ENCODE measurements around the gene GRIK2.

GRIK2 gene

DNA sequence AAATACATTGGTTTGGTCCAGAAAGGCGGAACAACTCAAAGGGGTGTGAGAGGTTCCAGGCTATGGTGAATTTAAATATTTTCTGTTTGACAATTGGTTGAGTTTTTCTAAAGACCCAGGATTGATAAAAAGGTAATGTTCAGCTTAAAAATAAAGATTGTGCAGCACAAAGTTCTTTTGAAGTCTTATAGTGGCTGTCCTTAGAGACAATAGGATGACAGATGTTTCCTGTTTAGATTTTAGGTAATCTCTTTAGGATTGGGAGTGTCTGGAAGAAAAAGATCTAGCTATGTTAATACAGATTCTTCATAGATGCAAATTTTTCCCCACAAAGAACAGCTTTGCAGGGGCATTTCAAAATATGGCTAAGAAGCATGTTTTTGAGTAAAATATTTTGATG is 119.7 kb downstream of the GRIK2 start:
- Histone ChIP-seq H2AK5ac (ENCODE audit: low read length) (no peak overlapping the region), H4K91ac (ENCODE audit: low read depth, low read length) (no peak overlapping the region), H3K4me2 (ENCODE audit: low read length) (no peak overlapping the region), H2BK120ac (ENCODE audit: insufficient read depth, low read length, poor library complexity) (no peak overlapping the region), H3K14ac (ENCODE audit: low read length) (no peak overlapping the region), H3K4ac (ENCODE audit: low read depth, low read length) (no peak overlapping the region), H3K79me1 (ENCODE audit: low read length) (no peaks in the 10 kb centered on the region), H3K79me2 (ENCODE audit: control insufficient read depth, insufficient read depth, low read length, poor library complexity) (no peaks in the 10 kb centered on the region), H3K36me3 (ENCODE audit: control insufficient read depth in 1 of 2, insufficient read depth in 2 of 2, low read length in 2 of 2) (no peaks in the 10 kb centered on the region), H4K12ac (ENCODE audit: low read depth, low read length) (no peak overlapping the region), H3K27ac (ENCODE audit: low read depth, low read length) (no peak overlapping the region), H3K4me3 (ENCODE audit: low read depth, low read length) (no peak overlapping the region), H3K23ac (ENCODE audit: low read length) (no peak overlapping the region), H3K9ac (ENCODE audit: low read length) (no peak overlapping the region), H2BK5ac (ENCODE audit: low read depth, low read length, poor library complexity) (no peak overlapping the region), H2BK12ac (ENCODE audit: low read length) (no peak overlapping the region), H3K9me3 (ENCODE audit: insufficient read depth, low read depth, low read length) (no peaks in the 10 kb centered on the region), H3K27me3 (ENCODE audit: insufficient read depth, low read length) (no peaks in the 10 kb centered on the region), H3K4me1 (ENCODE audit: control insufficient read depth in 1 of 2, insufficient read depth in 2 of 2, low read length in 2 of 2) (no peaks in the 10 kb centered on the region), H4K8ac (ENCODE audit: low read depth, low read length) (no peak overlapping the region), H3K18ac (ENCODE audit: low read length) (no peak overlapping the region), H2AFZ (ENCODE audit: insufficient read depth, low read length, poor library complexity) (no peak overlapping the region)
- no CpG with 5 or more reads among the region's 1 CpG for WGBS (ENCODE audit: extremely low coverage, insufficient coverage, insufficient read length)
- DNase-seq, result no peak

DNA sequence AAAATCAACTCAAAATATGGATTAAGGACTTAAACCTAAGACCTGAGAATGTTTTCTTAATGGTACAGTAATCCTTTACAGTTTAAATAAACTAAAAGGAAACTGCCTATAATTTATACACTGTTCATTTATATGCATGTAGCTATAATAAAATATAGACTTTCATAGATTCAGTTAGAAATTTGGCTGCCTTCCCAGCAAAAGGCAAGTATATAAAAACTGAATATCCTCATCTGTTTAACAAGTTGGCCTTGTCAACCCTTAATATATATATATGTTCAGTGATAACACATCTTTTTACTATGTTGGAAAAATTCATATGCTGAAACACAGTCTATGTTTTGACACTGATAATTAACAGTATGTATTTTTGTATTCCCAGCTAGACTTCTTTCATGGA is 123.1 kb downstream of the GRIK2 start:
- no peaks in the 10 kb centered on the region for H3K4me1 ChIP-seq (ENCODE audit: control insufficient read depth in 1 of 2, insufficient read depth in 2 of 2, low read length in 2 of 2)
- no peak overlapping the region for H3K4me3 ChIP-seq (ENCODE audit: low read depth, low read length)
- H2BK120ac ChIP-seq (ENCODE audit: insufficient read depth, low read length, poor library complexity), result no peak overlapping the region
- no peaks in the 10 kb centered on the region for H3K79me1 ChIP-seq (ENCODE audit: low read length)
- H3K14ac ChIP-seq (ENCODE audit: low read length), result no peak overlapping the region
- H3K27ac ChIP-seq (ENCODE audit: low read depth, low read length), result no peak overlapping the region
- no peak overlapping the region for H4K91ac ChIP-seq (ENCODE audit: low read depth, low read length)
- no peak overlapping the region for H2AFZ ChIP-seq (ENCODE audit: insufficient read depth, low read length, poor library complexity)
- no peaks in the 10 kb centered on the region for H3K9me3 ChIP-seq (ENCODE audit: insufficient read depth, low read depth, low read length)
- no peak overlapping the region for H4K12ac ChIP-seq (ENCODE audit: low read depth, low read length)
- no peak overlapping the region for H3K4me2 ChIP-seq (ENCODE audit: low read length)
- H3K79me2 ChIP-seq (ENCODE audit: control insufficient read depth, insufficient read depth, low read length, poor library complexity), result no peaks in the 10 kb centered on the region
- H3K27me3 ChIP-seq (ENCODE audit: insufficient read depth, low read length), result no peaks in the 10 kb centered on the region
- no peak overlapping the region for H3K23ac ChIP-seq (ENCODE audit: low read length)
- no peak overlapping the region for H2BK5ac ChIP-seq (ENCODE audit: low read depth, low read length, poor library complexity)
- no peaks in the 10 kb centered on the region for H3K36me3 ChIP-seq (ENCODE audit: control insufficient read depth in 1 of 2, insufficient read depth in 2 of 2, low read length in 2 of 2)
- DNase-seq, result no peak
- no peak overlapping the region for H4K8ac ChIP-seq (ENCODE audit: low read depth, low read length)
- H3K4ac ChIP-seq (ENCODE audit: low read depth, low read length), result no peak overlapping the region
- no peak overlapping the region for H2AK5ac ChIP-seq (ENCODE audit: low read length)
- no peak overlapping the region for H2BK12ac ChIP-seq (ENCODE audit: low read length)
- H3K18ac ChIP-seq (ENCODE audit: low read length), result no peak overlapping the region
- no peak overlapping the region for H3K9ac ChIP-seq (ENCODE audit: low read length)

DNA sequence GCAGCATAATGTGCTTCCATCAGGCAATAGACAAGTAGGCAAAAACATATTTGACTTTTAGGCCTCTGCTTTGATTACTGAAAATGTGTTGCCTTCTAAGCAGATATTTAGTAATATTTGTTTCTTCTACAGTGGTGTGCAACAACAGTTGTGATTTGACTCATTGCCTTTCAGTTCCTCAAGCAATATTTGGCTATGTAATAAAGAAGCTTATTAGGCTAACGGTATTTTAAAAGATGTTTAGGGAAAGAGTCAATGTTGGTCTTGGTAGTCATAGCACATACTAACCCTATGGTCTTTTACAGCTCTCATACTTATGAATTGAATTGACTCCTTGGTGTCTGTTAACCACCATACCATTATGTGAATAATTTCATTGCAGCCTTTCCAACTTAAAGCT is 124.1 kb downstream of the GRIK2 start:
- H3K14ac ChIP-seq (ENCODE audit: low read length), result no peak overlapping the region
- no peaks in the 10 kb centered on the region for H3K27me3 ChIP-seq (ENCODE audit: insufficient read depth, low read length)
- no peak overlapping the region for H3K27ac ChIP-seq (ENCODE audit: low read depth, low read length)
- H3K4me2 ChIP-seq (ENCODE audit: low read length), result no peak overlapping the region
- H3K9ac ChIP-seq (ENCODE audit: low read length), result no peak overlapping the region
- no peak overlapping the region for H2BK5ac ChIP-seq (ENCODE audit: low read depth, low read length, poor library complexity)
- H3K9me3 ChIP-seq (ENCODE audit: insufficient read depth, low read depth, low read length), result no peaks in the 10 kb centered on the region
- H3K79me2 ChIP-seq (ENCODE audit: control insufficient read depth, insufficient read depth, low read length, poor library complexity), result no peaks in the 10 kb centered on the region
- no peak overlapping the region for H2BK120ac ChIP-seq (ENCODE audit: insufficient read depth, low read length, poor library complexity)
- H3K18ac ChIP-seq (ENCODE audit: low read length), result no peak overlapping the region
- H2AFZ ChIP-seq (ENCODE audit: insufficient read depth, low read length, poor library complexity), result no peak overlapping the region
- no peak overlapping the region for H4K91ac ChIP-seq (ENCODE audit: low read depth, low read length)
- H3K23ac ChIP-seq (ENCODE audit: low read length), result no peak overlapping the region
- no peaks in the 10 kb centered on the region for H3K4me1 ChIP-seq (ENCODE audit: control insufficient read depth in 1 of 2, insufficient read depth in 2 of 2, low read length in 2 of 2)
- no peak overlapping the region for H4K12ac ChIP-seq (ENCODE audit: low read depth, low read length)
- WGBS (ENCODE audit: extremely low coverage, insufficient coverage, insufficient read length), result no CpG with 5 or more reads among the region's 1 CpG
- H2AK5ac ChIP-seq (ENCODE audit: low read length), result no peak overlapping the region
- no peak overlapping the region for H3K4me3 ChIP-seq (ENCODE audit: low read depth, low read length)
- no peak overlapping the region for H2BK12ac ChIP-seq (ENCODE audit: low read length)
- DNase-seq, result no peak
- no peaks in the 10 kb centered on the region for H3K36me3 ChIP-seq (ENCODE audit: control insufficient read depth in 1 of 2, insufficient read depth in 2 of 2, low read length in 2 of 2)
- H3K79me1 ChIP-seq (ENCODE audit: low read length), result no peaks in the 10 kb centered on the region
- H3K4ac ChIP-seq (ENCODE audit: low read depth, low read length), result no peak overlapping the region
- H4K8ac ChIP-seq (ENCODE audit: low read depth, low read length), result no peak overlapping the region

DNA sequence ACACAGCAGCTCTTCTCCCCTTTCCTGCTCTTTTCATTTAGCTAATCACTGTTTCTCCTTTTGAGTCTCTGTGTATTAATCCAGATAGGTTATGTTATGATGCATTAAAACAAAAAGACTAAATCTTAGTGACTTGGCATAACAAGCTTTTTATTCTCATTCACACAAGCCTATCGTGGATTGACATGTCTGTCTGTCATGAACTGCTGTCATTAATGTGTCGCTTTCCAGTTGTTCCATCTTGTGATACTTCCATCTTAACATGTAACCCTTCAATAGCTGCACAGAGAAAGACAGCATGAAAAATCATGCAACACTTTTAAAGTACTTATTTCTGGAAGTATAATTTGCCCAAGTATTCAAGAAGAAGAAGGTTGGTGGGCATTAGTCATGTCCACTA is 128.7 kb downstream of the GRIK2 start:
- no peak overlapping the region for H2BK5ac ChIP-seq (ENCODE audit: low read depth, low read length, poor library complexity)
- no peak overlapping the region for H3K4me2 ChIP-seq (ENCODE audit: low read length)
- H3K18ac ChIP-seq (ENCODE audit: low read length), result no peak overlapping the region
- H4K12ac ChIP-seq (ENCODE audit: low read depth, low read length), result no peak overlapping the region
- no peak overlapping the region for H2BK12ac ChIP-seq (ENCODE audit: low read length)
- no peak for DNase-seq
- H2AK5ac ChIP-seq (ENCODE audit: low read length), result no peak overlapping the region
- H3K79me2 ChIP-seq (ENCODE audit: control insufficient read depth, insufficient read depth, low read length, poor library complexity), result no peaks in the 10 kb centered on the region
- no peak overlapping the region for H3K27ac ChIP-seq (ENCODE audit: low read depth, low read length)
- H3K4me1 ChIP-seq (ENCODE audit: control insufficient read depth in 1 of 2, insufficient read depth in 2 of 2, low read length in 2 of 2), result no peaks in the 10 kb centered on the region
- no CpG with 5 or more reads among the region's 2 CpGs for WGBS (ENCODE audit: extremely low coverage, insufficient coverage, insufficient read length)
- no peaks in the 10 kb centered on the region for H3K9me3 ChIP-seq (ENCODE audit: insufficient read depth, low read depth, low read length)
- H4K91ac ChIP-seq (ENCODE audit: low read depth, low read length), result no peak overlapping the region
- H2BK120ac ChIP-seq (ENCODE audit: insufficient read depth, low read length, poor library complexity), result no peak overlapping the region
- H4K8ac ChIP-seq (ENCODE audit: low read depth, low read length), result no peak overlapping the region
- no peaks in the 10 kb centered on the region for H3K79me1 ChIP-seq (ENCODE audit: low read length)
- no peak overlapping the region for H3K14ac ChIP-seq (ENCODE audit: low read length)
- no peak overlapping the region for H3K4ac ChIP-seq (ENCODE audit: low read depth, low read length)
- no peak overlapping the region for H2AFZ ChIP-seq (ENCODE audit: insufficient read depth, low read length, poor library complexity)
- no peak overlapping the region for H3K9ac ChIP-seq (ENCODE audit: low read length)
- no peak overlapping the region for H3K4me3 ChIP-seq (ENCODE audit: low read depth, low read length)
- H3K36me3 ChIP-seq (ENCODE audit: control insufficient read depth in 1 of 2, insufficient read depth in 2 of 2, low read length in 2 of 2), result no peaks in the 10 kb centered on the region
- no peaks in the 10 kb centered on the region for H3K27me3 ChIP-seq (ENCODE audit: insufficient read depth, low read length)
- H3K23ac ChIP-seq (ENCODE audit: low read length), result no peak overlapping the region

DNA sequence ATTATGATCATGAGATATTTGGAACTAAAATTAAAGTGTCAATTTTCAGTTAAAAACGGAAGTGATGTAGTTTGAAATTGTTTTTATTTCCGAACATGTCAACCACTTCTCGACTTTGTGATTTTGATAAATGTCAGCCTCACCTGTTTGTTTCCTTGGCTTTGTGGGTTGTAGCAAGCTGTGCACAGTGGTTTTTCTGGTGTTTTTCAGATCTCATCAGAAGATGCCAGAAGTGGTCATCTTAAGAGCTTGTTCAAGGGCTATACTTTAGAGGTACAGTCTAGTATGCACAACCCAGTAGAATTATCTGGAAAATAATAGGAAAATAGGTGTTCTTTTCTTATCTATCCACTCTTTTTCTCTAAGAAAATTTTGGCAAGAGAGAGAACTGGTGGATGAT is 134.0 kb downstream of the GRIK2 start:
- WGBS (ENCODE audit: extremely low coverage, insufficient coverage, insufficient read length), result 100% methylated on average over 1 of the region's 3 CpGs
- no peak overlapping the region for H3K9ac ChIP-seq (ENCODE audit: low read length)
- no peak overlapping the region for H2BK120ac ChIP-seq (ENCODE audit: insufficient read depth, low read length, poor library complexity)

More for the DNA sequence above, 134.0 kb downstream of the GRIK2 start:
- Histone ChIP-seq H2AK5ac (ENCODE audit: low read length) (no peak overlapping the region), H2BK5ac (ENCODE audit: low read depth, low read length, poor library complexity) (no peak overlapping the region), H4K12ac (ENCODE audit: low read depth, low read length) (no peak overlapping the region), H3K4me1 (ENCODE audit: control insufficient read depth in 1 of 2, insufficient read depth in 2 of 2, low read length in 2 of 2) (no peaks in the 10 kb centered on the region), H3K36me3 (ENCODE audit: control insufficient read depth in 1 of 2, insufficient read depth in 2 of 2, low read length in 2 of 2) (no peaks in the 10 kb centered on the region), H3K23ac (ENCODE audit: low read length) (no peak overlapping the region), H4K91ac (ENCODE audit: low read depth, low read length) (no peak overlapping the region), H3K4me3 (ENCODE audit: low read depth, low read length) (no peak overlapping the region), H2BK12ac (ENCODE audit: low read length) (no peak overlapping the region), H3K14ac (ENCODE audit: low read length) (no peak overlapping the region), H3K18ac (ENCODE audit: low read length) (no peak overlapping the region), H3K27me3 (ENCODE audit: insufficient read depth, low read length) (no peaks in the 10 kb centered on the region), H3K79me2 (ENCODE audit: control insufficient read depth, insufficient read depth, low read length, poor library complexity) (no peaks in the 10 kb centered on the region), H3K27ac (ENCODE audit: low read depth, low read length) (no peak overlapping the region), H3K9me3 (ENCODE audit: insufficient read depth, low read depth, low read length) (no peaks in the 10 kb centered on the region), H3K4ac (ENCODE audit: low read depth, low read length) (no peak overlapping the region), H3K79me1 (ENCODE audit: low read length) (no peaks in the 10 kb centered on the region), H2AFZ (ENCODE audit: insufficient read depth, low read length, poor library complexity) (no peak overlapping the region), H3K4me2 (ENCODE audit: low read length) (no peak overlapping the region), H4K8ac (ENCODE audit: low read depth, low read length) (no peak overlapping the region)
- no peak for DNase-seq

Data from trophoblast cell (in vitro differentiated cells and primary cell).